HG03039 (cell line): ENCODE measurements around the gene PCDHGA8.
"Not testable (repeated sequence)": the region's sequence is repeated elsewhere in the genome, so short reads cannot be mapped to it uniquely, and the experiment has no call there.

Source experiments
- ATAC-seq: cut with Tn5 transposase; IDR thresholded peaks from one replicate; pipeline ENCODE4 v1.9.1; 2021; ENCODE audit warnings: mild to moderate bottlenecking, moderate library complexity; ENCODE audit not compliant: unreplicated experiment

PCDHGA8 gene

GRCh38 chr5:141392429-141393198 lies at the start of gene PCDHGA8:
PCDHGA8 (plus strand) TSS chr5:141392633; CDS start chr5:141392814, 181 bp downstream.
- no peak for ATAC-seq

DNA sequence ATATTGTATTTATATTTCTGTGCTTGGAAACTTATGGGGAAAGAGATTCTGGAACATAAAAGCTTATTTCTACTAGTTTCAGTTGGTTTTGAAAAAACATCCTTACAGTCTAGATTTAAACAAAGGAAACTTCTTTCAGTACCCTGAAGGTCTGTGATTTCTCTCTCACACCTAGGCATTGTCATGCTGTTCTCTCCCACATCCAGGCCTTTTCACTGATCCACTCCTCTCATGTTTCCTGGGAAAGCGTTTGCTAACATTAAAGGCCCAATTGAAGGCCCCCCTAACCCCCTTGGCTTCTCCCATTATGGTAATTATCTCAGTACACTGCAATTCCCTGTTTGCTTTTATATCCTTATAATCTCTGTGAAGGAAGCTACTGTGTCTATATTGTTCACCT lies 49.7 kb upstream of the PCDHGA8 start:
- no peak for ATAC-seq

DNA sequence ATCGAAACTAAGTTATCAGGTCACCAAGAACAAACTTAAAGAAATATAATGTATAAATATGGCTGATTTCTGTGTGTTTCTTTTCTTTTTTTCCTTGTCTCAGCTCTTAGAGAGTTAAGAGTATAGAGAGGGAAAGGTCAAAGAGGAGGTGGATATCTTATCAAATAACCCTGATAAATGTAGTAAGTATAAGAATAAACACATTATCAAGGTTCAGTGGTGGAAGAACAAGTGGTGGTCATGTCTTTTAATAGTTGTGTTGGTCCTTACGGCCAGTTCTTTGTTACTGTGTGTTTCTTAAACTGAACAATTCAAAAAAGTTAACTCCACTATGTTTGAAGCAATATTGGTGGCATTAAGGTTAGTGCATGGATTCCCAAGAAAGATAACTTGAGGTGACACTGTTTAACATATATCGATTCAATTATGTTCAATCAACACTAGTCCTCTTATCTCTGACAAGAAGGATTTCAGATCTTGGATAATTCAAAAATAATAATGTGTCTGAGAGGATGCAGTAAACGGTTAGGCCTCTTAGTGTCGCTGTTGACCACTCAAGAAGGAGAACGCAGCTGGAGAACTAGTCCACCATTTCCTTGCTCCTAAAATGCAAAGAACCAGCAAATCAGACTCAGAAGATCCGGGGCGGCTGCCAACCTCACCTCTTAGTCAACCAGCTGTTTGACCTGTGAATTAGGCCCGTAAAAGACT lies 49.0 kb upstream of the PCDHGA8 start, which contains the start of gene PCDHGA3:
PCDHGA3 (plus strand) TSS at position 588 of the 711 bp plus-strand sequence. CDS start 205 bp downstream, outside the sequence.
- ATAC-seq = no peak

DNA sequence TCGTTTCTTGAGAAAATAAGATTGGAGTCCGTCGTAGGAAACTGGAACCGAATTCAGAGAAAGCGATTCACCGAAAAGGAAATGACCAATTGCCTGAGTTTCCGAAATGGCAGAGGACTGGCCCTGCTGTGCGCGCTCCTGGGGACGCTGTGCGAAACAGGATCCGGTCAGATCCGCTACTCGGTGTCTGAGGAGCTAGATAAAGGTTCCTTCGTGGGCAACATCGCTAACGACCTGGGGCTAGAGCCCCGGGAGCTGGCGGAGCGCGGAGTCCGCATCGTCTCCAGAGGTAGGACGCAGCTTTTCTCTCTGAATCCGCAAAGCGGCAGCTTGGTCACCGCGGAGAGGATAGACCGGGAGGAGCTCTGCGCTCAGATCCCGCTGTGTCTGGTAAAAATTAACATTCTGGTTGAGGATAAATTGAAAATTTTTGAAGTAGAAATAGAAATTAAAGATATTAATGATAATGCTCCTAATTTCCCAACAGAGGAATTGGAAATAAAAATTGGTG lies 48.4 kb upstream of the PCDHGA8 start:
- ATAC-seq = no peak

DNA sequence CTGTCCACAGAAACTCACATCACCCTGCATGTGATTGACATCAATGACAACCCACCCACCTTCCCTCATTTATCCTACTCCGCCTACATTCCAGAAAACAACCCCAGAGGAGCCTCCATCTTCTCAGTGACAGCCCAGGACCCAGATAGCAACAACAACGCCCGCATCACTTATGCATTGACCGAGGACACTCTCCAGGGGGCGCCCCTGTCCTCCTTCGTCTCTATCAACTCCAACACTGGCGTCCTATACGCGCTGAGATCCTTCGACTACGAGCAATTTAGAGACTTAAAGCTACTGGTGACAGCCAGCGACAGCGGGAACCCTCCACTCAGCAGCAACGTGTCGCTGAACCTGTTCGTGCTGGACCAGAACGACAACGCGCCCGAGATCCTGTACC lies 47.1 kb upstream of the PCDHGA8 start:
- ATAC-seq = no peak

- ATAC-seq = not testable (repeated sequence)
Measured at GRCh38 chr5:141346017-141346416, 46.4 kb upstream of the PCDHGA8 start.

- no peak for ATAC-seq
Measured at GRCh38 chr5:141349917-141350619, 42.4 kb upstream of the PCDHGA8 start, which contains the start of gene PCDHGB1. PCDHGB1 (plus strand) TSS chr5:141350099; CDS start chr5:141350261, 162 bp downstream.

DNA sequence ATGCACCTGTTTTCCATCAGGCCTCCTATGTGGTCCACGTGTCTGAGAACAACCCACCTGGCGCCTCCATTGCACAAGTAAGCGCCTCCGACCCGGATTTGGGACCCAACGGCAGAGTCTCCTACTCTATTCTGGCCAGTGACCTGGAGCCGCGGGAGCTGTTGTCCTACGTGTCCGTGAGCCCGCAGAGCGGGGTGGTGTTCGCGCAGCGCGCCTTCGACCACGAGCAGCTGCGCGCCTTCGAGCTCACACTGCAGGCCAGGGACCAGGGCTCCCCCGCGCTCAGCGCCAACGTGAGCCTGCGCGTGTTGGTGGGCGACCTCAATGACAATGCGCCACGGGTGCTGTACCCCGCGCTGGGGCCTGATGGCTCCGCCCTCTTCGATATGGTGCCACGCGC lies 40.8 kb upstream of the PCDHGA8 start:
- ATAC-seq = no peak

GRCh38 chr5:141354900-141355469 lies 37.4 kb upstream of the PCDHGA8 start, which contains the start of gene PCDHGA4:
PCDHGA4 (plus strand) TSS chr5:141355021; CDS start chr5:141355108, 87 bp downstream.
- ATAC-seq = no peak

DNA sequence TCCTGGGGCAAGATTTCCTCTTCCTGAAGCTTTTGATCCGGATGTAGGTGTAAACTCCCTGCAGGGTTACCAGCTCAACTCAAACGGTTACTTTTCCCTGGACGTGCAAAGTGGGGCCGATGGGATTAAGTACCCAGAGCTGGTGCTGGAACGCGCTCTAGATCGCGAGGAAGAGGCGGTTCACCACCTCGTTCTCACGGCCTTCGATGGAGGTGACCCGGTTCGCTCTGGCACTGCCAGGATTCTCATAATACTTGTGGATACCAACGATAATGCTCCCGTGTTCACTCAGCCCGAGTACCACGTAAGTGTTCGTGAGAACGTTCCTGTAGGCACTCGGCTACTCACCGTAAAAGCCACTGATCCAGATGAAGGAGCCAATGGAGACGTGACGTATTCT lies 36.8 kb upstream of the PCDHGA8 start:
- ATAC-seq = no peak

DNA sequence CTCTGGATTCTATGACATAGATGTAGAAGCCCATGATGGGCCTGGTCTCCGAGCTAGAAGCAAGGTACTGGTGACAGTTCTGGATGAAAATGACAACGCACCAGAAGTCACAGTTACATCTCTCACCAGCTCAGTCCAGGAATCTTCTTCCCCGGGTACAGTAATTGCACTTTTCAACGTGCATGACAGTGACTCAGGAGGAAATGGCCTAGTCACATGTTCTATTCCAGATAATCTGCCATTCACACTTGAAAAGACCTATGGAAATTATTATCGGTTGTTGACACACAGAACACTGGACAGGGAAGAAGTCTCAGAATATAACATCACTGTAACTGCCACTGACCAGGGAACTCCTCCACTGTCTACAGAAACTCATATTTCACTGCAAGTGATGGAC lies 36.3 kb upstream of the PCDHGA8 start:
- ATAC-seq = no peak

GRCh38 chr5:141356950-141357349 lies 35.5 kb upstream of the PCDHGA8 start:
- no peak for ATAC-seq

- no peak for ATAC-seq
Measured at GRCh38 chr5:141359790-141360426, 32.5 kb upstream of the PCDHGA8 start, which contains the start of gene PCDHGB2. PCDHGB2 (plus strand) TSS chr5:141359994; CDS start chr5:141360136, 142 bp downstream.

DNA sequence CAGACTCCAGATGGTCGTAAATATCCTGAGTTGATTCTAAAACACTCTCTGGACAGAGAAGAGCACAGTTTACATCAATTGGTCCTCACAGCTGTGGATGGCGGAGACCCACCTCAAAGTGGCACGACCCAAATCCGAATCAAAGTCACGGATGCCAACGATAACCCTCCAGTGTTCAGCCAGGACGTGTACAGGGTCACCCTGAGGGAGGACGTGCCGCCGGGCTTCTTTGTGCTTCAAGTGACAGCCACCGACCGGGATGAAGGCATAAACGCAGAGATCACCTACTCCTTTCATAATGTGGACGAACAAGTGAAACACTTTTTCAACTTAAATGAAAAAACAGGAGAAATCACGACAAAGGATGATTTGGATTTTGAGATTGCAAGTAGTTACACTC lies 31.7 kb upstream of the PCDHGA8 start:
- no peak for ATAC-seq

DNA sequence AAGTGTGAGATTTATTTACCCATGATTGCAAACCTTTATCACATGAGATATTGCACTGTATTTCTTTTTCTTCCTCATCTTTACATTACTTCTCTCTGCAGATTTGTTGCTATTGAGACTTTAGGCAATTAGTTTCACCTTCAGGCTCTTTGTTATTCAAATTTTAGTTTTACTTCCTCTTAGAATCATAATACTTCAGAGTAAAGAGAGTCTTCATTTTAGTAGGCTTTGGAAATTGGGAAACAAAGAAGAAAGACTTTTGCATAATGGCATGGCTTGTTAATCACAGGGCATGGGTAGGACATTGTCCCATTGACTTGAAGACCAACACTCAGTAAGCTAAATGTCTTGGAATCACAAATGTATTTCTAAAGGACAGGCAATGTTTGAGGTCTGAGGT lies 29.7 kb upstream of the PCDHGA8 start:
- no peak for ATAC-seq

GRCh38 chr5:141363952-141364660 lies 28.3 kb upstream of the PCDHGA8 start, which contains the start of gene PCDHGA5:
PCDHGA5 (plus strand) TSS chr5:141364162; CDS start chr5:141364331, 169 bp downstream.
- no peak for ATAC-seq

GRCh38 chr5:141366016-141366896 lies 26.2 kb upstream of the PCDHGA8 start:
- no peak for ATAC-seq
